HG03108 (cell line): Measurements from ENCODE around the gene SLC34A3.

ENCODE experiments used
- ATAC-seq: cut with Tn5 transposase; IDR thresholded peaks from one replicate; pipeline ENCODE4 v1.9.1; 2021; ENCODE audit warnings: moderate library complexity; ENCODE audit not compliant: unreplicated experiment

Gene SLC34A3

DNA sequence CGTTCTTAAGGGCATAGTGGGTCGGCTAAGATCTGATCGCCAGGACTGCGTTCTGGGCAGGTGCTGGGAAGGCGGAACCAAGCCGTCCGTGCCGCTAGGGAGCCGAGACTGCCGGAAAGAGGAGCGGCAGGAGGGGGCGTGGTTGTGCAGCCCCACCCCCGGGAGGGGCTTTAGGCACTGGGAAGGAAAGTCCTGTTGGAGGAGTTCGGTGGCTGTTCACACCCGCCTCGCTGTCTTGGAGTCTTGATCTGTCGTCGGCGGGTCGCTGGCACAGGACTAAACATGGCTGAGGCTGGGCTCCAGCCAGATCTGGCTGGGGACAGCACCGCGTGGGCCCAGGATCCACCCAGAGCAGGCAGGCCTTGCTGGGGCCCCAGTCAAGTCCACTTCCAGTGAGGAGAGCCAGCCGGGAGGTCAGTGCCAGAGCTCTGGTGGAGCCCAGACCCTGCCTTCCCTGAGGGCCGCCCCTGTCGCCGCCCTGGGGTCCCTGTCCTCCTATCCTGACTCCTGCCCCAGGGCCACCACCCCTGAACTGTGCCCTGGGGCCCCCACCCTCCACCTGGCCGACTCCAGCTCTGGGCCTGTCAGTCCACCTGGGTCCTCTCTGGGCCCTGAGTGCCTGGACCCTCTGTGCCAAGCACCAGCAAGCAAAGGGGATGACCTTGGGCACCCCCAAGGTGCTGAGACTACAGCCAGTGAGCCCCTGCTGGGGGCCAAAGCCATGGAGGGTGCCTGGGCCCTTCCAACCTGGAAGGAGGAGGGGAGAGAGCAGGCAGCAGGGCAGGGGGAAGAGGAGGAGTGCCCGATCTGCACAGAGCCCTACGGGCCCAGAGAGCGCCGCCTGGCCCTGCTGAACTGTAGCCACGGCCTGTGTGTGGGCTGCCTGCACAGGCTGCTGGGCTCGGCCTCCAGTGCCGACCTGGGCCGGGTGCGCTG, 13.2 kb upstream of the SLC34A3 start:
- no peak for ATAC-seq

DNA sequence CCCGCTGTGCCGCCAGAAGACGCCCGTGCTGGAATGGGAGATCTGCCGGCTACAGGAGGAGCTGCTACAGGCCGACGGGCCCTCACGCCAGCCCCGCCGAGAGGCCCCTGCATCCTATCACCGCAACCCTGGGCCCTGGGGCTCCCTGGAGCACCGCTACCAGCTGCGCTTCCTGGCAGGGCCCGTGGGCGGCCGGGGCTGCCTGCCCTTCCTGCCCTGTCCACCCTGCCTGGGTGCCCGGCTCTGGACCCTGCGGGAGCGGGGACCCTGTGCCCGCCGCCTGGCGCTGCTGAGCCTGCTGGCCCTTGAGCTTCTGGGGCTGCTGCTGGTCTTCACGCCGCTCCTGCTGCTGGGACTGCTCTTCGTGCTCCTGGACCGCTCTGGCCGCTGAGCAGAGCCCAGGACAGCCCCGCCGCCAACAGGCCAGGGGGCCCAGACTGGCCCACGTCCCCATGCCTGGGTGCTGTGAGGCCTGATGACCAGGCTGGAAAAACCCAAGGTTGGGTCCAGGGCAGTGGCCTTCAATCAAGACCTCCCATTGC, 12.4 kb upstream of the SLC34A3 start:
- no peak for ATAC-seq

DNA sequence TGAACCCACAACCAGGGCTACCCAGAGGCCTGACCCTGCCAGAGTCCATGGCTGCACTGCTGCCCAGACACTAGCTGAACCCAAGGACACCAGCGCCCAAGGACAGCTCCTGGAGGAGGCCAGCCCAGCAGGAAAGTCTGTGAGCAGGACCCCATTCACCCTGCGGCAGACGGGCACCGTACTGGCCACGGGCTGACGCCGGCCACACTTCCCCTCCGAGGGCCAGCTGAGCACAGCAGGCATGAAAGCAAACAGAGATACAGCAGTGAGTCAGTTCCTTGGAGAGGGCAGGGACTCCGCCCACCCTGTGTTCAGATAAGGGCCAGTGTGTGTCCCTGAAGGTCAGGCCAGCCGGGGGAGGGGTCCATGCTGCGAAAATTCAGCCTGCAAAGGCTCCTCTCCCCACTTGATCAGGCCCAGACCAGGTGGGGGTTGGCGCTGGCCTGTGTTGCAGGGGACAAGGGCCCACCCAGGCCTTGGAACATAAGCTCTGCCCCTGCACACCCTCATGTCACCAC, 11.9 kb upstream of the SLC34A3 start:
- ATAC-seq = no peak

DNA sequence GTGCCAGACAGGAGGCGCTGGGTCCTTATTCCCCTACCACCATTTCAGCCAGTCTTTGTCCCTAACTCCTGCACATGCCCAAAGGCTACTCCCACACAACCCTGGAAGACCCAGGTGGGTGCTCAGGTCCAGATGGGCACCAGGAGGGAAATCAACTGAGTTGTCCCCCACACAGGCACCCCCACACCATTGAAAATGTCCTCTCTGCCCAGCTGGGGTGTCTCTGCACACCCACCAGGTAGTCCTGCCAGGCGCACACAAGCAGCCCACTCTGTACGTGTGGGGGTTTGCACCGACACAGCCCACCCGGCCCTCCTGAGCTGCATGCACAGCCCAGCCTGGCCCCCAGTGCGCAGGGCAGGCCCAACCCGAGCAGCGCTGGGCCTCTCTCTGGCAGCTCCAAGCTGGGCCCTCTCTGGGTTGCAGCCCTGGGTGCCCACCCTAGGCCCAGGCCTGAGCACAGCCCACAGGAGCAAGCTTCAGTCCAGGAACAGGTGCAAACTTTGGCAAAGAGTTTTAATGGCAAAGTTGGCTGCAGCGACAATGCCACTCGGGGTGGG, 10.9 kb upstream of the SLC34A3 start:
- ATAC-seq = no peak

DNA sequence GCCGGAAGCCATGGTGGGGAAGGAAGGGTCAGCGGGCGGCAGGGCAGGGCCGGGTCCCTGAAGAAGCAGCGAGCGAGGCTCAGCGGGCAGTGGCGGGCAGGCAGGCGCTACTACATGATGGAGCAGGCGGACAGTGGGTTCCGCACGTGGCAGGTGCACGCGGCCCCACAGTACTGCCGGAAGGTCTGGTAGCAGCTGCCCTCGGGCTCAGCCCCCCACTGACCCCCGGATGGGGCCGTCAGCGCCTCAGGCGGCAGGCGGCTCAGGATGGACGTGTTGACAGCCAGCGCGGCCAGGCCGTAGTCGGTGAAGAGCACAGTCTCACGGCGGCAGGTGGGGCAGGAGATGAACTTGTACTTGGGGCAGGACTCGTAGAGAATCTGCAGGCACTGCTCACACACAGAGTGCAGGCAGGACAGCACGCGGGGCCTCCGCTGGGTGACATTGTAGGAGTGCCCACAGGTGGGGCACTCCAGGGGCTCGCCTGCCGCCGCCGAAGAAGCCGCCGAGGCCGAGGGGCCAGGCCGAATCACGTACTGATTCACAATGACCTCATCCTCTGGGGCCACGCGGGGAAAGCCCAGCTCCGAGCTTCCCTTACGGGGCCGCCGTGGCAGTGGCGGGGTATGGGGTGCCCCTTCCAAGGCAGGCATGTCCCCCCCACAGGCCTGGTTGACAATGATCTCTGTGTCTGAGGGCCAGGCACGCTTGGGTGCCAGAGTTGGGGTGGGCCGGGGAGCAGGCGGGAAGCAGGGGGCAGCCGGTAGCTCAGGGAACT, 10.2 kb upstream of the SLC34A3 start:
- ATAC-seq = no peak

DNA sequence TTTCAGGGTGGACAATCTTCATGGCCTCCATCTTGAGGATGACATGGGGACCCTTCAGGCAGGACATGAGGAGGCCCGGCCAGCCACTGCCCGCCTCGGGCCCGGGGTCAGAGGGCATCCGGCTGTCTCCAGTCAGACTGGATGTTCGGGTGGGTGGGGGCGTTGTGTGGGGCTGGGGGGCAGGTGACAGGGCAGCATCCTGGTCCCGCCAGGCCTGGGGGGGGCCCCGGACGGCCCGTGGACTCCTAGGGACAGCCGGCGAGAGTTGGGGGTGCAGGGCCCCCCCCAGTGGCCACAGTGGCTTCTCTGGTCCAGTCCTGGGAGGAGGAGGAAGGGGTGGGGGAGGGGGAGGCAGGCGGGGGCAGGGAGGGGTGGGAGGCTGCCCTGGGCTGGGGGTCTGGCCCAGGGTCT, 9.6 kb upstream of the SLC34A3 start:
- ATAC-seq = no peak

DNA sequence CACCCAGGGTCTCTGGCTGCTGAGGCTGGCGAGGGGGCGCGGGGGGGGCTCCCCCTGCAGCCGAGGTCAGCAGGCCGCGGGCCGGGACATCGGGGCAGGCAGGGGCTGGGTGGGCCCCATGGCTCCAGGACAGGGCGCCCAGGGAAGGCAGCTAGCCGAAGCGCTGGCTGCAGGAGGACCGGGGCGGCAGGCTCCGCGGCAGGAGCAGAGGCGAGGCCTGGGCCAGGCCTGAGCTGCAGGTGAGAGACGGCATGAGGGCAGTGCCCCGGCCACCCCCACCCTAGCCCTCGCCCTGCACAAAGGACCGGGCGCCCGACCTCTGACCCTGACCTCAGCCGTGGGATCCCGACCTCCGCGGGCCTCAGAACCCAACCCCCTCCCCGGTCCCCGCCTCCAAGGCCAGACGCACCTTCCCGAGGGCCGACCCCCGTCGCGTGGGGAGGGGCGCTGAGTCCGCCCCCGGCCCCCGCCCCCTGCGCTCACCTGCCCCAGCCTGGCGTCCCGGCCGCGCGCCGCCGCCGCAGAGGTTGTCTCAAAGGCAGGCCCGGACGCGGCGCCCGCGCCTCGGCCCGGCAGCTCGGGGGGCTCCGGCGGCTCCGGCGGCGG, 9.1 kb upstream of the SLC34A3 start:
- no peak for ATAC-seq

DNA sequence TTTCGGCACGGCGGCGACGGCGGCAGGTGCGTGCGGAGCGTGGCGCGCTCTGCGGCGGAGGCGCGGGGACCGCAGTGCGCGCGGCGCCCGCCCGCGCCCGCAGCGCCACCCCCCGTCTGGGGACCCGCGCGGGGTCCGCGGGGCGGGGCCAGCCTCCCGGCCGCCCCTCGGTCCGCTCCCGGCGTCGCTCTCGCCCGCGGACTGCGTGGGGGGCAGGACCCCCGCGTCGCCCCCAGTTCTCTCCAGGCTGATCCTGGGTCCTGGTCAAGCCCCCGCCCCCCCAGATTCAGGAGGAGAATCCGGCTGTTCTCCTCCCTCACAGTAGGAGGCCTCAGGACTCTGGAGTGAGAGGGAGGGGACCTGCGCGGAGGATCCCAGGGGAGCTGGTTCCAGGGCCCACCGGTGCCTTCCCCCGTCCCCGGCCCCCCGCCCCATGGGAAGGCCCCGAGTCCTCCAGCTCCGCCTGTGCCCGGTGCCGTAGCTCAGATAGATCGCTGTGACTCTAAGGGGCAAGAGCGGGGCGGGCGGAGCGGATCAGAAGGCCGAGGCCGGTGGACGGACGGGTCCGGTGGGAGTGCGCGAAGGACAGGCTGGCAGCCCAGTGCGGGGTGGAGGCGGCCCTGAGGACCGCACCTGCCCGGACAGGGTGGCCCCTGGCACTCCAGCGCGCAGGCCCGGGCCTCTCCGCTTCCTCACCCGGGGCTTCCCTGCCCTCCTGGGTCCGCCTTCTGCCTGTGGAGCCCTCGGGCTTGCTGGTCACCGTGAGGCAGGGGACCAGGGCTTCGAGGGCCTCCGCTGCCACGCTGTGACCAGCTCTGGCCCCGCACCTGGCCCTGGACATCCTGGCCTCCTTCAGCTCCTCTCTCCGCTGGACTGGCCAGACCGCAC, 8.3 kb upstream of the SLC34A3 start, which contains the start of gene RNF208:
Gene RNF208 (minus strand): TSS at position 51 of the 888 bp plus-strand sequence. CDS start 1,028 bp downstream, outside the sequence.
- ATAC-seq = peak; percentile 4

DNA sequence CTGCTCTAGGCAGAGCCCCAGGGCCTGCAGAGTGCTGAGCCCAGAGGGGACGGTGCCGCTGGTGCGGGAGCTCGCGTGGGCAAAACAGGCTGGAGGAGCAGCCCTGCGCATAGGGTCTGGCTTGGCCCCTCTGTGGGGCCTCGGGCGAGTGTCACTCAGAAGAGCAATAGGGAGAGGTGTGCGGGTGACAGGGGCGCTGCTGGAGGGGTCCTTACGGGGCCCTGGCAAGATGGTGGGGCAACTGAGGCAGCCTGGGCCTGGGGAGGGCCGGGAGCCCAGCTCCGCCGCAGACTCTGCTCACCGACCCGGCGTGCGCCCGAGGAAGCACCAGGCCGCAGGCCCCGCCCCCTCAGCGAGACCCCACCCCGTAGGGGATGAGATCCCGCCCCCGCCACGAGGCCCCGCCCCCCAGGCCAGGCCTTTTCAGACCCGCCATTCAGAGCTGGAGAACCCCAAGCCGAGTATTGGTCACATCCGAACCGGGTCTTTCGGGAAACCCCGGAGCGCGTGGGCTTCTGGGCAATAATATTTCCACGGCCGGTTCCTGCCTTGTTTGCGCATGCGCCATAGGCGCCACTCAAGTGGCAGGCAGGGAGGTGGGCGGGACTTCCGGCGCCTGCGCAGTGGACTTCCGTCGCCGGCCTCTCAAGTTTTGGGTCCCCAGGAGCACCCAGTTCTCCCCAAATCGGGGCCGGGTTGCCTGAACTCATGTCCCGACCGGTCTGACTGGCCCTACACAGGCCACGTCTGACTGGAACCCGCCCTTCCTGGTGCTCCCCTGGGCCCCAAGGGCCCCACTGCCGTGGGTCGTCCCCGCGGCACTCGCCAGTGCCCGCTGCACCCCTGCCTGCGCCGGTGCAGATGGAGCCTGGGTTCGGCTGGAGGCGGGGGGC, 7.4 kb upstream of the SLC34A3 start:
- peak; percentile 76 for ATAC-seq

DNA sequence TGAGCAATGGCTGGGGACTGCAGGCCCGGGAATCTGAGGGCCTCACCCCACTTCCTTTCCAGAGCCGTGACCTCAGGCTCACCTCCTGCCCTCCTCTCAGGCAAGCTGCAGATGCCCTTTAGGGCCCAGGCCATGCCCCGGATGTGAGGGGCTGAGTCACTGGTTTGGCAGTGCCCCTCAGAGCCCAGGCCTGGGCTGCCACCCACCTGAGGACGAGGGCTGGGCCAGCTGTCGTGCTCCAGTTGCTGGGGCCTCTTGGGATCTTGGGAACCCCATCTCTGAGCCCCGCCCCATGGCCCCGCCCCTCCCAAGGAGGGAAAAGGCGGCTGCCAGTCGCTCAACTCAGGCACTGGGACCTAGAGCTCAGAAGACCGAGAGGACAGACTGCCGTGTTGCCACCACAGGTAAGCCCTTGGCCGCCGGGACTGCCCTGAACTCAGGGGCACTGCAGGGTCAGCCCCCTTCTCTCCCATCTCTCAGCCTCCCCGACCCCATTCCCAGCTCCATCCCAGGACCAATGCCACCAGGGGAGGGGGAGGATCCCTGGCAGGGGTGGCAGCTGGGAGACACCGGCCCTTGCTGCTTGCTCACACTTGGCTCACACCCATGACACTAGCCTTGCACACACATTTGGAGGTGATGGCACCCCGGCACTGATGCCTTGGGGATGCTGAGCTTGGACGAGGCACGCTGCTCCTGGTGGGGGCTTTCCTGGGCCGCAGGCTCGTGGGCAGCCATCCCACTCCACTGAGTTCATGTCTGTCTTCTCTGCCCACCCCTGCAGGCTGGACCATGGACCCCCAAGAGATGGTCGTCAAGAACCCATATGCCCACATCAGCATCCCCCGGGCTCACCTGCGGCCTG, 5.6 kb upstream of the SLC34A3 start, which contains the start of gene CYSRT1:
Gene CYSRT1 (plus strand): TSS at position 345 of the 865 bp plus-strand sequence. CDS start 448 bp downstream, at position 793.
- ATAC-seq = no peak

DNA sequence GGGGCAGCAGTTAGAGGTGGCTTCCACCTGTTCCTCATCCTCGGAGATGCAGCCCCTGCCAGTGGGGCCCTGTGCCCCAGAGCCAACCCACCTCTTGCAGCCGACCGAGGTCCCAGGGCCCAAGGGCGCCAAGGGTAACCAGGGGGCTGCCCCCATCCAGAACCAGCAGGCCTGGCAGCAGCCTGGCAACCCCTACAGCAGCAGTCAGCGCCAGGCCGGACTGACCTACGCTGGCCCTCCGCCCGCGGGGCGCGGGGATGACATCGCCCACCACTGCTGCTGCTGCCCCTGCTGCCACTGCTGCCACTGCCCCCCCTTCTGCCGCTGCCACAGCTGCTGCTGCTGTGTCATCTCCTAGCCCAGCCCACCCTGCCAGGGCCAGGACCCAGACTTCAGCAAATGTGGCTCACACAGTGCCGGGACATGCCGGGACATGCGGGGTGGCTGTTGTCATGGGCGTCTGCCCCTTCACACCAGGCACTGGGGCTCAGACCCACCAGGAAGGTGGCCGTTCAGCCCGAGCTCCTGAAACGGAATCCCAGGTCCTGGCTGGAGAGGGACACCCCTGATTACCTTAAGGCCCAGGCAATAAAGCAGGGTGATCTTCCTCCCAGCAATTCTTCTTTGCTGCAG, 4.9 kb upstream of the SLC34A3 start:
- ATAC-seq = no peak

DNA sequence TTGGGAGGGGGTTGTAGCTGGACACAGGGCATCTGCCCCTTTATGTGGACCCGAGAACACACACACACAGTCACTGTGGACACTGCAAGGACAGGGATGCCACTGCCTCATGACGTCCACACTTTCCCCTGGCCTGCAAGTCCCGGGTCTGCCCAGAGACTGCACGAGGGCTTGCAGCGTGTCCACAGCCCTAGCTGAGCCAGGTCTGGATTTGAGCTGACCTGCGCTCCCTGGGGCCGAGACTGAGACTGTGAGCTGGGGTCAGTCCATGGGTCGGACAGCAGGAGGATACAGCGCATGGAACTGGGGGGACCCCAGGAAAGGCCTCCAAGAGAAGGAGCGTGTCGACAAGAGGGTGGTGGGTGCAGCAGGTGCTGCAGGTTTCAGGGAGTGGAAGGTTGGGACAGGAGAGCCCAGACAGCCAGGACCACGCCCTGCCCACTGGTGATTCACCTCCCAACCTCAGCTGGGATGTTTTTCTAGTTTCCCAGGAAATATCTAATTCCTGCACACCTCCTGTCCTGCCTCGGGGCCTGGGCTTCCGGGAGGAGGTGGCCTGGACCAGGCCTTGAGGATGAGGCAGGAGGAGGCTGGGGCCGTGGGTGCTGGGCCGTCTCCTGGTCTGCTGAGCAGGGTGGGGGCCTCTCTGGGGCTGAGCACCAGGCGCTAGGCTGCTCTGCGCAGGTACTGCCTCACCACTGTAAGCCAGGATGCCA, 4.2 kb upstream of the SLC34A3 start:
- ATAC-seq = no peak

DNA sequence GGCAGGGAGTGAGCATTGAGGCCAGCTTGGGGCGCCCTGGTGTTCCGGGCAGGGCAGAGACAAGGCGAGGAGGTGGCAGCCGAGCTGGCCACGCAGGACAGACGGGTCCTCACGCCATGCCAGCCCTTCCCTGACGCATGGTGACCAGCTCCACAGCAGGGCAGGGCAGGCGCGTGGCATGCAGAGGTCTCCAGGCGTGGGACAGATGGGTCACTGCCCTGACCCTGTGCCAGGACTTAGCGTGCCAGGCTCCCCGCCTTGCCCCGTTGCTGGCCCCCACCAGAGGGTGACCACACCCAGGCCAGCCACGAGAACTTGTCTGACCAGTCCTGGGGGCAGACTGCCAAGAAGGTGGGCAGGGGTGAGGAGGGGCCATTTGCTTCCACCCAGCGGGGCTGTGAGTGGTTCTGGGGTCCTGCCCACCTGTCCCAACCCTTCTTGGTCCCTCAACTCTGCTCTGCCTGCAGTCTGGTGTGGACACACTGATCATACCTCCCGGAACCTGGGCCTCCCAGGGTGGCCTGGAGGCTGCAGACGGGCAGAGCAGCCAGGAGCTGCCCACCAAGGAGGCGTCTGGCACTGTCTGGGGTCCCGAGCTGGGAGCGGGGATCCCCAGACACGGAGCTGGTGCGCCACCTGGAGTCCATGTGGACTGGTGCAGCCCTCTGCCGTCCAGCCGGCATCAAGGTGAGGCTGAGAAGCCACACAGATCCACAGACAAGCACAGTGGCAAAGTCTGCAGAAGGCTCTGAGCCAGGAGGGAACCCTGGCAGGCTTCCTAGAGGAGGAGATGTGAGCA, 3.4 kb upstream of the SLC34A3 start, which contains the start of gene RNF224:
Gene RNF224 (plus strand): TSS at position 449 of the 799 bp plus-strand sequence. CDS start 834 bp downstream, outside the sequence.
- ATAC-seq = no peak

DNA sequence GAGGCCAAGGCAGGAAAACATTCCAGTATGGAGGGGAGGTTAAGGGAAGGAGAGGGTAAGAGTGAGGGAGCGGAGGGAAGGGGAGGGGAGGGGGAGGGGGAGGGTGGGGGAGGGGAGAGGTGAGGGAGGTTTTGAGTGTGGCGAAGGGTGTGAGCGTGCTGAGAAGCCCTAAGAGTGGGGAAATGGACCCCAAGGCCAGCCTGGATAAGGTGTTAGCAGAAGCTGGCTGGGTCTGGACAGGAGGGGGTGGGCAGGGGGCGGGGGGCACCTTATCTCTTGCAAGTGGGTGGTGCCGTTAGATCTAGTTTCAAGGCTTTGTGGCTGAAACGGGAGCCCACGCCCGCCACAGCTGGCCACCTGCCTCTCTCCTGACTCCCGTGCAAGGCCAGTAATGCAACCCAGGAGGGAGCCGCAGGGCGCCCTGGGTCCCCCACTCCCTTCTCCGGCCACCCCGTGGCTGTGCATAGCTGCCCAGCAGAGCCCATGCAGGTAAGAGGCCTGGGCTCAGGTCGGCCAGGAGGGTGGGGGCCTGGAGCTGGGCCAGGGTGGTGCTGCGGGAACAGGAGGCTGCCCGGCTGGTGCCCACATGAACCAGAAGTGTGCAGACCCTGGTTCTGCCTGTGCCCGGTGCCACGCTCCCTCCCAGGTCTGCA, 2.7 kb upstream of the SLC34A3 start:
- no peak for ATAC-seq

DNA sequence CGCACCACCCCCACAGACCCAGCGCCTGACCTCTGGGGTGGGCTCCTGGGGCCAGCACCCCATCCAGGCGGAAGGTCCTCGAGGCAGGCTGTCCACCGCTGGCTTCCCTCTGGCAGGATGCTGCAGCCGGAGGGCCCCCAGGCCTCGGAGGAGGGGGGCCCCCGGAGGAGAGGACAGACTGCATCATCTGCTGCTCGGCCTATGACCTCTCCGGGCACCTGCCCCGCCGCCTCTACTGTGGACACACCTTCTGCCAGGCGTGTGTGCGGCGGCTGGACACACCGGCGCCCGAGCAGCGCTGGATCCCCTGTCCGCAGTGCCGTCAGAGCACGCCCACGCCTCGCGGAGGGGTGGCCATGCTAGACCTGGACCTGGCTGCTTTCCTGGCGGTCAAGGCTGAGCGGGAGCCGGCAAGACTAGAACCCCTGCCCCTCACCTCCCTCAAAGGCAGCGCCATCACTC, 2.2 kb upstream of the SLC34A3 start:
- ATAC-seq = no peak
